Measurements from ENCODE around the gene CDK14.

CDK14 gene

DNA sequence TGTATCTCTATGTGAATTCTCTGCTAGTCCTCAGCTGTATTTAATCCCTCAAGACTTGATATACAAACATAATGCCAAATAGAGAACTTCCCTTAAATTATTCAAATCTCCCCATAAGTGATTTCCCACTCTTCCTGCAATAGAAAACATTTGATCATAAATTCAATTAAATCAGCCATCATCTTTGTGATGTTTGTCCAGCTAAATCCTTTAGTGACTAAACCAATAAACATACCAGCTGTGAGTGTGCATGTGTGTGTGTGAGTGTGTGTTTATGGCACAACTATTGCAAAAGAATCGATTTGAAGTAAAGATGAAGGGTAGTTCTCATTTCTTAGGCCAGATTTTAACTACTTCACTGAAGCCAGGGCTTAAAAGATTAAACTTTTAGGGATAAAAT lies 492.6 kb downstream of the CDK14 start:
- DNase-seq (ENCODE audit: low read depth in 3 of 3) = no peak

DNA sequence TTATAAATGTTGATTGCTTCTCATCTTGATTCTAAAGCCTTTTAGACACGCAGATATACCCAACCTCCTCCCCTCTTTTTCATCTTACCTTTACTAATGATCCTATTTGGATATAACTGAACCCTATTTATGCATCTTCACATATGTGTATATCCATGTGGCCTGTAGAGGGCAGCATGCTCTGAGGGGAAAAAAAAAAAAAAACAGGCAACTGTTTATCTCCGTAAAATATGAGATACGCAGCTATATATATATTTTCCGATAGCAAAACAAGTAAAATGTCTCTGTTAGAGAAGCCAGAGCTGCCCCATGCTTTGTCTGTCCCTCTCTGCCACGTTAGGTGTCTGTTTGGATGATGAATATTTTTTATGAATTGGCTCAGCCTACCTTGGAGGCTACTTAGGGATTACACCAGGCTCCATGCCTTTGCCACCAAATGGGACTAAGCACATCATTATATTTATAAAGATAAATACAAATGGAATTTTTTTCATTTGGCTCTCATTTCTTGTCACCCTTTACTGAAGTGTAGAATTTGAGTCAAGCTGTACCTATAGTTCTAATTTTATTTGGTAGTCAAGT lies 493.4 kb downstream of the CDK14 start:
- no peak for DNase-seq (ENCODE audit: low read depth in 3 of 3)

DNA sequence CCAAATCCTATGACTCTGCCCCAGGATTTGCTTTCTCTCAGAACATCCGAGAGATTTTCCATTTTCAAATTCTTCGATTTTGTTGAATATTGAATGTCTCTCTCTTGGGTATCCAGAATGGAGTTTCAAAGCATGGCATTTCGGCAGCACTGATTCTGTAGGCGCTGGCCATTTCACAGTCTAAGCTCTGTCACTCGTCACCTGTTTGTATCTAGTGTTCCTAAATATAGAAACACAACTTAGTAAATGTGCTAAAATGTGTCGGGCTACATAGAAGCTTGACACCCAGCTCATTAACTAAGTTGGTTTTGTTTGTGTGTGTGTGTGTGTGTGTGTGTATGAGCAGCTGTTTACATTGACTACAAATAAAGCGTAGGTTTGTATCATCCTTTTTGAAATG lies 494.6 kb downstream of the CDK14 start:
- DNase-seq (ENCODE audit: low read depth in 3 of 3) = no peak

DNA sequence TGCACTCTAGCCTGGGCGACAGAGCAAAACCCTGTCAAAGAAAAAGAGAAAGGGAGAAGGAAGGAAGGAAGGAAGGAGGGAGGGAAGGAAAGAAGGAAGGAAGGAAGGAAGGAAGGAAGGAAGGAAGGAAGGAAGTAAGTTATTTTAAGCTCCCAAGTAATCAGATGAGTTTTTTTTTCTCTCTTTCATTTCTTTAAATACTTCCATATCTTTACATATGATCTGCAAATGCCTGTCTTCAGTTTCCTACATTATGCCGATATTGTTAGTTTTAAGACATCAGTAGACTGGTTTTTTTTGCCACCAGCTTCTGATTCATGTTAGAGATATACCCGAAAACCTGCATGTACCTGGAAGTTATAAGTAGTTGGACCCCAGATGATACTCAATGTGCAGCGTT lies 495.5 kb downstream of the CDK14 start:
- DNase-seq (ENCODE audit: low read depth in 3 of 3) = no peak

DNA sequence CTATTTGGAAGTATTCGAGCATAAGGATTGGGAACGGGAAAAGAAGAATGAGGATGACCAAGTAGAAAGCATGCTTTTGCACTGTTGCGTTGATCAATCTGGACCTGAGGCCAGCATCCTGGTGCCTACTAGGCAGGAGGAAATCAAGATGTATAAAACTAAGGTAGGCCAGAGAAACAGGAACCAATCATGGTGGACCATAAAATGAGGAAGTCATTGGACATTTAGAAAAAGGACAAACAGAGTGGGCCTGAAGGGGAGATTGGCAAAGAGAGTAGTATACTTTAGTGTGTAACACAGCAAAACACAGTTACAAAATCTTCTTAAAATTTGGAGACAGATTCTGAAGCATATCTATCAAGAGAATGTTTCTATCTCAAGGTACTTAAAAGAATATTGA lies 497.1 kb downstream of the CDK14 start:
- DNase-seq (ENCODE audit: low read depth in 3 of 3) = no peak

DNA sequence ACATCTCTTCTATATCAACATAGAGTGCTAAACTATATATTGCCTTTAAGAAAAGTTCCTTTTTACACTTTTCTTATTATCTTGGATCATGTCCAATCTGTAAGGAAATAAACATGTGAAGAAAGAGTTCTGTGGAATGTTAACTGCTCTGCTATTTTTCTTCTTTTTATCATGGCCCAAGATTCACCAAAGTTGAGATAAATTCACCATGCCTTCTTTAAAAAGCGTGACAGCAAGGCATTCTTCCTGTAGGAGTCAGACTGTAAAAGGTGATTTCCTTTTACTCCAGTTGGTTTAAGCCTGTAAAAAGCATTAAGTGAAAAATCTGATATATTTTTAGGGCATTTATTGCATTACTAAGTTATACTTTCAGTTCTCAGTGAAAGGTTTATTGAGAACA lies 502.4 kb downstream of the CDK14 start:
- no peak for DNase-seq (ENCODE audit: low read depth in 3 of 3)

DNA sequence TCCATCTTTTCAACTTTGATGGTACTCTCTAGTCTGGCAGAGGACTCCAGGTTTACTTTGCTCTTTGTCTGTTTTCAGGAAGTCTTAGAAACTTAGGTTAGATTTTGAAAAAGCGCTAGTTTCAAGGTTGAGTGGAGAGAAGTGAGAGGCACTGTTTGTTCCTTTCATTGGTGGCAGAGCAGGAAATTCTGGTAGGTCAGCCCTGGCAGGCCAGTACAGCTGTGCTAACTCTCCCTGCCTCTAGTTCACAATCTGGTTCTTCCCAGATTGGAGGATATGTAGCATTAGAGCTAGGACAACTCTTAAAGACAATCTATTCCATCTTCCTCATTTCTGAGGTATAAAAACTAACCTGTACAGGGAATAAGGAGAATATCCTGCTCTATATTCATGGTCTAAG lies 507.2 kb downstream of the CDK14 start:
- DNase-seq (ENCODE audit: low read depth in 3 of 3) = no peak

DNA sequence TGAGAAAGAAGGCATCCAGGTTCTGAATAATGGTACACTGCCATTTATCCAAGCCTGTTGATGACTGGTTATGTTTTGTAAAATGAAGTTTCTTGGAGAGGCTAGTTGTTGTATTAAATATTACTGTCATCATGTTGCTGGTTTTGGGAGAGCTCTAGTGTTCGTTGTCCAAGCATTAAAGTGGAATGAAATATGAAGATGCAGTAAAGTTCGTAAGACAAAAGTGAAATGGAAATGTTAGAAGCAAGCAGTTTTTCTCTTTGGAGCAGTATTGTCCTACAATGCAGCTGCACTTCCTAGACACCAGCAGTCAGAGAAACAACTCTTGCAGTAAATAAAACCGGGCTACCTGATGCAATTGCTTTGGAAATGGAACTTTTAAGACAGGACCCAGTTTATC lies 511.3 kb downstream of the CDK14 start:
- DNase-seq (ENCODE audit: low read depth in 3 of 3) = no peak

DNA sequence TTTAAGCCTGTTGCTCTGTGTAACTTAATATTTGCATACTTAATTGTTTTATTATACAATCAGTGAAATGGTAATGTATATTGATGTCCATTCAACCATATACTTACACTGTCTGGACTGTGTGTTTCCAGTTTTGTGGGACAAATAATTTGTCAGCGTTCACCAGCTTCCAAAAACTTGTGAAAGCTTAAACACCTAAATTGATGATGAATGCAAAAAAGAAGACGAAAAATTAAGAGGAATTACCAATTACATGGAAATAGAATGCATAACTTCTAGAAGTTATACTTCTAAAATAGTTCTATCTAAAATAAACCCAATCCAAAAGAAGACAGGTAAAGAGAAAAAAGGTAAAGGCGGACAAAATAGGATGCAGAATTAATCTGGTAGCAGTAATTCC lies 513.1 kb downstream of the CDK14 start:
- DNase-seq (ENCODE audit: low read depth in 3 of 3) = no peak

DNA sequence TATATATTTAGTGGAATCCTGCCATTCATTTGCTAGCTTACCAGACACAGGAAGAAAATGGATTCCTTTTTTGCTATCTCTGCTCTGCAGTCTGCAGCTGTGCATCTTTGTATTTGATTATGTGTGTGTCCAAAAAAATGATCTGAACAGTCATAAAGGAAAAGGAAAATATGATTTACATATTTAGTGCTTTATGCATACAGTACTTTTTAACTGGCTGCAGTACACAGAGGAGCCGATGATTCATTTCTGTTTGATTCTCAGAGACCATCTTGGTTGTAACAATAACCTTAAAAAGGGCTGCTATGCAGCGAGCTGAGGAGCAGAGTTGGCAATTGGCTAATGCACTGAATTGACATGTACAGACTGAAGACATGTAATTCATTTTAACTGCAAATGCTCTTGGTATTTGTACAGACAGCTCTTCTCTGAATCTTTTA lies 516.8 kb downstream of the CDK14 start:
- no peak for DNase-seq (ENCODE audit: low read depth in 3 of 3)

DNA sequence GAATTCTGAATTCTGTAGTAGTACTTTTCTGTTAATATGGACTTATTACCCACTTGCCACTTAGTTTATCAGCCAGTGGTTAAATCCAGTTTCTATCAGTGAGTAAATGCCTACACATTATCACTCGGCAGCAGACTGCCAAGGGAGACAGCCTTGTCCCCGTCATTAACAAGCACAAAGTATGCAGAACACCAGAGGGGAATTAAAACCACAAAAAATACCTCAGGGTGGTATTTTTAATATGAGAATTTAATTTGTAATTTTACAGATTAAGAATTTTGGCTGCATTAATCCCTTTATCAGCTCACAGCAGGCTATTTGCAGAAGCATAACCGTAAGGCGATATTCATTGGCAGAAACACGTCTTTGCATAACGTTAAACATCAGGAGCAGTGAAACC lies 518.1 kb downstream of the CDK14 start:
- no peak for DNase-seq (ENCODE audit: low read depth in 3 of 3)

DNA sequence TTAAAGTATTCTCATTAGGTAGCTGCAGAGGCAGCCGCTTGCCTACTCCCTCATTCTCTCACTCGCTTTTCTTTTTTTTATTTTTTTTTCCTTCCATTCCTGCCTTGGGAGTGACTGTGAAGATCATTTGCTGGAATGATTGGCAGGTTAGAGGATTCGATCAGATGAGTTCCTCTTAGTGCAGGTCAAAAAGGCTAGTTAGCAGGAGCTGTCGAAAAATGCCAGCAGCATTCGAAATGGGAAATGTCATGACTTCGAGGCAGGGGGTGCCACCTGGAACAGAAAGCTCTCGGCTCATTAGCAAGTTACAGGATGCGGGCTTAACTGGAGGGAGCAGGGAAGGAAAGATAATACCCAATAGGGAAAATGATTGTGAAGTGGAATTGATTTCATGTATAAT lies 530.6 kb downstream of the CDK14 start:
- DNase-seq (ENCODE audit: low read depth in 3 of 3) = no peak

DNA sequence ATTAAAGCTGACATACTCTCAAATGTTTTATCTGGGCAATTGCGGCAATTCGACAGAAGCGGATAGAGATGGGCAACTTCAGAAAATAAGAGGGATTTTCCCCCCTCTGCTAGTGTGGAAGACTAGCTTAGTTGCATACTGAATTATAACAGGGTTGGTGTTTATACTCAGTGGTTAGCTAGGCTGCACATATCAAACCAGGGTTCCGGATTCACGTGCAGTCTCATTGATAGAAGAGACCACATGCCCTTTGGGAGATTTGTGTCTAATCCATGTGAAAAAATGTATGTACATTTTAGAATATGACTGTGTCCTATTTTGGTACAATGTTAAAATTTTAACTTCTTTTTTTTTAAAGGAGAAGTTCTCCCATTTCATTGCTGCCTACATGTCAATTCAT lies 531.2 kb downstream of the CDK14 start:
- no peak for DNase-seq (ENCODE audit: low read depth in 3 of 3)

DNA sequence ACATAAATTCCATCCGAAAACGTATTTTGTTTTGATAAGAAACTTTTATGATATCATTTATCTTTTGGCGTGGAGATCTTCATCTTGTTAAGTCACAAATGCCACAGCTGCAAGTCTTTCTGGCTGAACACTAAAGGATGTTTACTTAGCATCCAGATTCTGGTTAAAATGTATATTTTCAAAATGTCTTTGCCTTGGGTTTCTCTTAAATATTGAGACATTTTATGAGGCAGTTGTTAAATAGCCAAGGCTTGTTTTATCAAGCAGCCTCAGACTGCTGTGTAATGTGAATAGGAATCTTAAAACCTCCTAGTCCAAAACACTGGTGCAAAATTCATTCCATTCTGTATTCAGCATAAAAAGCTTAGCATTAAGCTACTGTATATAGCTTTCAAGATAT lies 531.8 kb downstream of the CDK14 start:
- no peak for DNase-seq (ENCODE audit: low read depth in 3 of 3)

DNA sequence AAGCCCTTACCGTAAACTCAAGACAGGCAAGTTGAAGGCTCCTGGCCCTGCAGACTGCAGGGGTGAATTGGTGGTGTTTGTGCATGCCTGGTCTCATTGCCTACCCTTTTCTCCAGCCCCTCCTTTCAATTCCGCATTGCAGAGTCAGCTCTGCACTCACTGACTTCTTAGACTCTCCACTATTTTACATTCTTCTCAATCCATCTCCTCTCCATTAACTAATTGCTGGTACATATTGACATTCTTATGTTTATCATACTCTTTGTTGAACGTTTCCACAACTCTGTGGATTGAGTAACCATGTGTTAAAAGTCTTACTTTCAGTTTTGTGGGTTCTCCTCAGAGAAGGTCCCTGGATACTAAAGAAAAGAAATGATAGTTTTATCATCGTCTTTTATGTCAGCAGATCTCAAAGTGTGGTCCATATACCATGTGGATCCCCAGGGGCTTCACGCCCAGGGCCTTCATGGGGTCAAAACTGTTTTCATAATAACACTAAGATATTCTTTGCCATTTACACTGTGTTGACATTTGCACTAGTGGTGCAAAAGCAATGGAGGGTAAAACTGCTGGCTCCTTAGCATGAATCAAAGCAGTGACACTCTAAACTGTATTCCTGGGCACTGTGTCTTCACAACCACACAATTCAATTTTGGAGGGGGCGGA lies 532.7 kb downstream of the CDK14 start:
- no peak for DNase-seq (ENCODE audit: low read depth in 3 of 3)

DNA sequence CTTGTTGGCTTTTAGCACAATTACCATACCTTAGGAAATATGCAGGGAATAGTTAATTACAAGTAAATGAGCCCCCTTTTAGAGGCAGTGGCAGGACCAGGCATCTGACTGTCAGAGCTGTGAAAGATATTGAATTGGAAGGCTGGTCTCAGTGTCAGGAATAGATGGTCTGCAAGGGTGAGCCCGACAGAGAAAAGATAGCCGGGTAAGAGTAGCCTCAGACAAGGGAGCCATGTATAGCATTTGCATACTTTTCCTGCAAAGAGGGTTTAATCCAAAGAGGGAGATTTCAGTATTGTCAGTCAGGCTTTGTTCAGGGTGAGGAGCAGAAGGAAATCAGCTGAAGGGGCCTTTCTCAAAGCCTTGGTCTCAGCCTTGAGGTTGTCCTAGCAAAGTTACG lies 539.2 kb downstream of the CDK14 start:
- DNase-seq (ENCODE audit: low read depth in 3 of 3) = no peak

DNA sequence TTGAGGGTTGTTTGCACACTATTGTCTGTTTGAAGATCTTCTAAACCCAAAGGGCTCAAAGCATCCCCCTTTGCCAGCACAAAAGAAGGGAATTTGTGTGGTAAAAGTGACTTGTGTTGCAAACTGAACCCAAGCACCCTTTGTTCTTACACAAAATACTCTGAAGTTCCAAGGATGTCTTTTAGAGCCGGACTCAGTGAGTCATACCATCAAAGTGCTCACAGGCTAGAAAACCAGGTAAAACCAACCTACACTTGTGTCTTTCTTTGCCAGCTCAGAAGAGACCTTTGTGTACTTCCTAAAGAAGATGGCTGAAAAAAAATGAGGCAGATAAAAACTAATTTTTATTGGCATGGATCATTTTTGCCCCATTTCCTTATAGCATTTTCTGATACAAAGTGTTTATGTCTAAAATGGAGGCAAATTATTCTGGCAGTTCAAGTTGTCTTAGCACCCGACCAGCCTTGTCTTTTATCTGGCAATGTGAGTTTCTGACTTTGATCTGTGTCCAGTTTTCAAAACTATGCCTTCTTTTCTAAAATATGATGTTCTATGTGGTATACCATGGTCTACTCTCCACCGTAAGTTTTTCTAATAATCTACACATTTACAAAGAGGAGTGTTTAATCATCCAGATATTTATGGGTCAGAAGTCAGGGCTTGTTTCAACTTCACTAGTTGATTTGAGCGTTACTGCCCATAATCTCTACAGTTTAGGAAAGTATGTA lies 539.7 kb downstream of the CDK14 start:
- DNase-seq (ENCODE audit: low read depth in 3 of 3) = no peak

DNA sequence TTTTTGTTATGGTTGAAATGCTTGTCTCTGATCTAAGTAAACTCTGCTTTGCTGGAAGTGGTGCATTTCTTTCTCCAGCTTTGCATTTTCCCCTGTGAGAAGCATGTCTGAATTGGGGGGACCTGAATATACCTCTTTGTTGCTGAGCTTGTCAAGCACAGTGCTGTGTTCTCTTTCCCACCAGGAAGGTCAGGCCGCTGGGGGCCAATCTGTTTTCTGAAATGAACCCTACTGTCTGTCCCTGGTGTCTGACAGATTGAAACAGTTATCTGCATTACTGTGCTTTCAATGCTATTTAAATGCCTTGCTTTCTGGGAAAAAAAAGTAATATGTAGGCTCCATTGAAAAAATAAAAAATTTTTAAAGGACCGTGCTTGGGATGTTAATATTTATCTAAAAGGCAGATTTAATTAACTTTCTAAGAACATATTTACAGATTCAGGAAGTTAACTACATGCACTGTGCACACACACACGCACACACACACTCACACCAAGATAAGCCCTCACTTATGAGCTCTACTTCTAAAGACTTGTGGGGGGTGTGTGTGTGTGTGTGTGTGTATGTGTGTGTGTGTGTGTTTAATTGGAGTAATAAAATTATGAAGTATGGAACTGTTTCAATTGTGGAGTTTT lies 541.1 kb downstream of the CDK14 start:
- no peak for DNase-seq (ENCODE audit: low read depth in 3 of 3)

DNA sequence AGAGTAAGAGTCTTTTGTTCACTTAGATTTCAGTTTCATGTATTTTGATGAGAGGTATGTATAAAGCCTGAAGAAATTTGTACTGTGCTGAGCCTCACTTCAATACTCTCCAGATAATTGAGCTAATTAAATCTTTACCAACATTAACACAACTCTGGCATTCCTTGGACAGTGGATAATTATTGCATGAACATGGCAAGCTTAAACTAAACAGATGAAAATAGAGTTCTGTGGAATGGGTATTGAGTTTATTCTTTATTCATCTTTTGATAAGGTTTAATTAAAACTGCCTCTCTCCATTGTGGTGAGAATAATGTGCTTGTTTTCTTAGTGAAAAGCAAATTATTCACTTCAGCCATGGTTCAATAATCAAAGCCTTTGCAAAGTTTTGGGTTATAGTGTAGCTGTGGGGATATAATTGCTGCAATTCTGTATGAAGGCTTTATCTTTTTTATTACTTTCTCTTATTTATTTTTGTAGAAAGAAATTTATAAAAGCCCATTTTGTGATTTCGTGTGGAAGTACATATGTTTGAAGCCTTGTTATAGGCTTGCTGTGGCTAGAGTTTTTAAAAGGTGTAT lies 541.8 kb downstream of the CDK14 start:
- DNase-seq (ENCODE audit: low read depth in 3 of 3) = no peak

DNA sequence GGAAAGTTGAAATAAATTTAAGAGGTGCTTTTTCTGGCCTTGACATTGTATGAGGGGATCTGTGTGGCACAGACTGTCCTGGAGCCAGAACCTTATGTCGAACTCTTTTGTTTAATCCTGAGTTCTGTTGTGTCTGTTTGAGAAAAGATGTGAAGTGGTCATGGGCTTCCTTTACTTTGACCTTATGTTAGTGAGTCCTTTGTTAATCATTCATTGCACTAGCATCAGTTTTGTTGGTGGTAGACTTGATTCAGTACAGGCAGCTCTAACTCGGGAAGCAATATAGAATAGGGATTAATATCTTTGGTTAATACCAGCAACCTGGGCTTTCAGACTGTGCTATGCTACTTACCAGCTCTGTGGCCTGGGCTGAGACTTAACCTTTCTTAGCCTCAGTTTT lies 544.2 kb downstream of the CDK14 start:
- no peak for DNase-seq (ENCODE audit: low read depth in 3 of 3)

DNA sequence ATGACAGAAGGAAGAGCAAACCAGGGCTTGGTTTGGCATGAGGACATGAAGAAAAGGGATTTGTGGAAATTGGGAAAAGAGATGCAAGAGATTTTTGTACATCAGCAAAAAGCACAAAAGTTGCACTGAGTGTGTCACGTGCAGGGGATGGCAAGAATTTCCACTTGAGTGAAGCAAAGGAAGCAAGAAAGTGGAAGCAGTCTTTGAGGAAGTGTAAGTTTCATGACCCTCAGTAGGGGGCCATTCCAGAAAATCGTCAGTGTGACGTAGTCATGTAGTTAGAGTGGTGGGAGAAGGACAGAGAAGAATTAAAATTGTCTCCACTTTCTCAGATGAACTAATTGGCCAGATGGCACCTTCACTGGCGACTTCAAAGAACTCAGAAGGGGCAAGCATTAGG lies 544.9 kb downstream of the CDK14 start:
- no peak for DNase-seq (ENCODE audit: low read depth in 3 of 3)

DNA sequence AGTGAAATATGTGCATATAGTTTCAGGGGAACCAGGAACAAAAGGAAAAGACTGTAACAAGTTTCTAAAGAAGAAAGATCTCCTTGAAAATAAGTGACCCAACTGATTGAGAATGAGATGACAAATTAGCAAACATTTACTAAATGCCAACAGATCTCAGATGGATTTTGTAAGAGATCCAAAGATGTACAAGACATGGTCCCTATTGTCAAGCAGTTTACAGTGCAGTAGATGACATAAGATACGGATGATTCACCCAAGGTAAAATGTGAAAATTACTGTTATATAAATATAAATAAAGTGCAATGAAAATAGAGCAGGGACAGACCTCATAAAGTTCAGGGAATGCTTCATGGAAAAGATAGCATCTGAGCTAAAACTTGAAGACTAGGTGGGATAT lies 546.6 kb downstream of the CDK14 start:
- no peak for DNase-seq (ENCODE audit: low read depth in 3 of 3)

All from stimulated activated CD4-positive, alpha-beta T cell treated with anti-CD3 and anti-CD28 coated beads, TNF-alpha, amount 100 ng/mL, for 4 hours (primary cell).